ENCODE measurements around the gene PDE7B. TPM values are rescaled to one million over a fixed set of nuclear protein-coding genes. Genes with fewer than 3 reads are reported as not detected.

The PDE7B gene
- total RNA-seq, 1 donor from 2014 or later, result 0.05 TPM

DNA sequence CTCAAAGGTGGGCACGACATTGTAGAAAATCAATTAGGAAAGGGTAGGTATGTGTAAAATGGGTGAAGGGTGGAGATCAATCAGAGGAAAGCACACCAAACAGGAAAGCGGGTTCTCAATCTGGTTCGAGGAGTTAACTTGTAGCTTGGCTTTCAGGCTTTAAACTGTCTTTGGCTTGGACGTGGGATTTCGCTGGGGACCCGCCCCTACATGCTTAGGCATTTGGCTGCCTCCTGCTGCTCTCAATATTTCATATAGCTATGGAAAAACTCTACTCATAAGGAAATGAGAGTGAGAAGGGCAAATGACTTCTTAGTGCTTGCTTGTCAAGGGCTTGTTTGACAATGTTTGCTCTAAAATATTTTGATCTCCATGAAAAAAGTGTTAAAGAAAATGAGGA is 38.1 kb upstream of the PDE7B start:
- H3K9me3 Mint-ChIP-seq (ENCODE audit: low read depth), result peaks cover 12% of the 10 kb centered on the region

DNA sequence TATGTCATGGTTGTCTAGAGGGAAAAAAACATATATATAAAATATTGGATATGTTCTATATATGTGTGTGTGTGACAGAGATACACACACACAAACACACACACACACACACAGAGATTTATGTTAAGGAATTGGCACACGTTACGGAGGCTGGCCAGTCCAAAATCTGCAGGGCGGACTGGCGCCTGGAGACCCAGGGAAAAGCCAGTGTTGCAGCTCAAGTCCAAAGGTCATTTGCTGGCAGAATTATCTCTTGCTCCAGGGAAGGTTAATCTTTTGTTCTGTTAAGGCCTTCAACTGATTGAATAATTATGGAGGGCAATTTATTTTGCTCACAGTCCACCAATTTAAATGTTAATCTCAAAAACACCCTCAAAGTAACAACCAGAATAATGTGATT is 37.5 kb upstream of the PDE7B start:
- H3K9me3 Mint-ChIP-seq (ENCODE audit: low read depth), result peaks cover 9% of the 10 kb centered on the region
- H3K36me3 Mint-ChIP-seq (ENCODE audit: low read depth), result peaks cover 2% of the 10 kb centered on the region
- H3K27me3 Mint-ChIP-seq (ENCODE audit: low read depth), result no peaks in the 10 kb centered on the region
- no peak for DNase-seq (ENCODE audit: low spot score)
- no peak overlapping the region for H3K4me3 Mint-ChIP-seq (ENCODE audit: unreplicated experiment)
- no peak overlapping the region for H3K27ac Mint-ChIP-seq (ENCODE audit: unreplicated experiment)
- H3K4me1 Mint-ChIP-seq (ENCODE audit: low read depth), result peaks cover 12% of the 10 kb centered on the region
- TF ChIP-seq, protein P1, sequence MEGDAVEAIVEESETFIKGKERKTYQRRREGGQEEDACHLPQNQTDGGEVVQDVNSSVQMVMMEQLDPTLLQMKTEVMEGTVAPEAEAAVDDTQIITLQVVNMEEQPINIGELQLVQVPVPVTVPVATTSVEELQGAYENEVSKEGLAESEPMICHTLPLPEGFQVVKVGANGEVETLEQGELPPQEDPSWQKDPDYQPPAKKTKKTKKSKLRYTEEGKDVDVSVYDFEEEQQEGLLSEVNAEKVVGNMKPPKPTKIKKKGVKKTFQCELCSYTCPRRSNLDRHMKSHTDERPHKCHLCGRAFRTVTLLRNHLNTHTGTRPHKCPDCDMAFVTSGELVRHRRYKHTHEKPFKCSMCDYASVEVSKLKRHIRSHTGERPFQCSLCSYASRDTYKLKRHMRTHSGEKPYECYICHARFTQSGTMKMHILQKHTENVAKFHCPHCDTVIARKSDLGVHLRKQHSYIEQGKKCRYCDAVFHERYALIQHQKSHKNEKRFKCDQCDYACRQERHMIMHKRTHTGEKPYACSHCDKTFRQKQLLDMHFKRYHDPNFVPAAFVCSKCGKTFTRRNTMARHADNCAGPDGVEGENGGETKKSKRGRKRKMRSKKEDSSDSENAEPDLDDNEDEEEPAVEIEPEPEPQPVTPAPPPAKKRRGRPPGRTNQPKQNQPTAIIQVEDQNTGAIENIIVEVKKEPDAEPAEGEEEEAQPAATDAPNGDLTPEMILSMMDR (IDR thresholded peaks at IDR 0.05), result no peak

More for the DNA sequence above, 38.1 kb upstream of the PDE7B start:
- Mint-ChIP-seq H3K27ac (ENCODE audit: unreplicated experiment) (no peak overlapping the region), H3K36me3 (ENCODE audit: low read depth) (peaks cover 2% of the 10 kb centered on the region), H3K4me3 (ENCODE audit: unreplicated experiment) (no peak overlapping the region), H3K4me1 (ENCODE audit: low read depth) (peaks cover 12% of the 10 kb centered on the region), H3K27me3 (ENCODE audit: low read depth) (no peaks in the 10 kb centered on the region)
- DNase-seq (ENCODE audit: low spot score), result no peak
- TF ChIP-seq, protein P1 (IDR thresholded peaks at IDR 0.05), result no peak

DNA sequence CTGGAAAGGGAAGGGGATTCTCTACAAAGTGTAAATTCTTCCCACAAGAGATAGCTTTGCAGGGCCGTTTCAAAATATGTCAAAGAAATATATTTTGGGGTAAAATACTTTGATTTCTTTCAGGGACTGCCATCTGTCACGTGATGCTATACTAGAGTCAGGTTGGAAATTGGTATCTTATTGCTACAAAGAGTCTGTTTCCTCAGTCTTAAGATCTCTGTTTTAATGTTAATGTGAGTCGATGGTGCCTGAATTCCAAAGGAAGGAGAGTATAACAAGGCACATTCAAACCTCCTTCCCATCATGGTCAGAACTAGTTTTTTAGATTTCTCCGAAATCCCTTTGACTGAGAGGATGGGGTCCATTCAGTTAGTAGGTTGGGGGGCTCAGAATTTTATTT is 36.3 kb upstream of the PDE7B start:
- DNase-seq (ENCODE audit: low spot score), result no peak
- no peak overlapping the region for H3K4me3 Mint-ChIP-seq (ENCODE audit: unreplicated experiment)
- TF ChIP-seq, protein P1 (IDR thresholded peaks at IDR 0.05), result no peak
- no peaks in the 10 kb centered on the region for H3K9me3 Mint-ChIP-seq (ENCODE audit: low read depth)
- no peaks in the 10 kb centered on the region for H3K27me3 Mint-ChIP-seq (ENCODE audit: low read depth)
- no peak overlapping the region for H3K27ac Mint-ChIP-seq (ENCODE audit: unreplicated experiment)
- H3K36me3 Mint-ChIP-seq (ENCODE audit: low read depth), result peaks cover 2% of the 10 kb centered on the region
- peaks cover 12% of the 10 kb centered on the region for H3K4me1 Mint-ChIP-seq (ENCODE audit: low read depth)

DNA sequence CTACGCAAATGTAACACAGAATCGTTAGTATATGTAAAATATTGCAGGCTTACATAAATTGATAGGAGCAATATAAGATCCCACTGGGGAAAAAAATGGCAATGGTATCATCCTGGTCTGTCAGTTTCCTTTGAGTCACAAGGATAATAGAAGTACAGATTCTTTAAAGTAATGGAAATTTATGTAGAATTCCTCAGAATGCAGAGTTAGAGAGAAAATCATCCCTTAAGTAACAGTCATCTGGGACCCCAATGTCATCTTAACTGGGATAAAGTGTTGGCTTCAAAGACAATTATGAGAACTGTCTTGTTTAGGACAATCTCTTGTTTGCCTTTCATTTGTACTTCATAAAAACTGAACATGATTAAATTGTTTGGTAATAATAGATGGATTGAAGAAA is 34.5 kb upstream of the PDE7B start:
- H3K27ac Mint-ChIP-seq (ENCODE audit: unreplicated experiment), result no peak overlapping the region
- H3K9me3 Mint-ChIP-seq (ENCODE audit: low read depth), result no peaks in the 10 kb centered on the region
- TF ChIP-seq, protein P1 (IDR thresholded peaks at IDR 0.05), result no peak
- no peak for DNase-seq (ENCODE audit: low spot score)
- no peak overlapping the region for H3K4me3 Mint-ChIP-seq (ENCODE audit: unreplicated experiment)
- H3K27me3 Mint-ChIP-seq (ENCODE audit: low read depth), result no peaks in the 10 kb centered on the region
- peaks cover 2% of the 10 kb centered on the region for H3K36me3 Mint-ChIP-seq (ENCODE audit: low read depth)
- peaks cover 6% of the 10 kb centered on the region for H3K4me1 Mint-ChIP-seq (ENCODE audit: low read depth)

DNA sequence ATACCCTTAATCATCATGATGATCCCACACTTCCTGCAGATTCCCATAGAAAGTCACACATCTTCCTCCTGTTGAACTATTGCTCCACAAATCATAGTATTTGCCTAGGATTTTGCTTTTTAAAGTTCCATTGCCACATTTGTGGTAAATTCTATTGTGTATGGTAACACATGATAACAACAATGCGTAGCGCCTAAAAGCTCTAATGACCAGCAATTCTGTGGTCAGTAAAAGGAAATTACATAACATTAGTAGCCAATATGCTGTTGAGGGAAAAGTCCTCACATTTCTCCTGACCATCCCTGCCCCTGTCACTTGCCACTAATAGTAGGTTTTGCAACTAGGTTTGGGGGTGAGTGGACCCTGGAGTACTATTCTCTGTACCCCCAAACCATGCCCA is 31.8 kb upstream of the PDE7B start:
- no peaks in the 10 kb centered on the region for H3K27me3 Mint-ChIP-seq (ENCODE audit: low read depth)
- H3K36me3 Mint-ChIP-seq (ENCODE audit: low read depth), result peaks cover 2% of the 10 kb centered on the region
- no peaks in the 10 kb centered on the region for H3K4me1 Mint-ChIP-seq (ENCODE audit: low read depth)
- TF ChIP-seq, protein P1 (IDR thresholded peaks at IDR 0.05), result no peak
- no peaks in the 10 kb centered on the region for H3K9me3 Mint-ChIP-seq (ENCODE audit: low read depth)
- H3K27ac Mint-ChIP-seq (ENCODE audit: unreplicated experiment), result no peak overlapping the region
- H3K4me3 Mint-ChIP-seq (ENCODE audit: unreplicated experiment), result no peak overlapping the region
- no peak for DNase-seq (ENCODE audit: low spot score)
